ENCODE results near the gene TNS1. TPM values are rescaled to one million over a fixed set of nuclear protein-coding genes. Genes with fewer than 3 reads are reported as not detected.
"Not testable (repeated sequence)": the region's sequence is repeated elsewhere in the genome, so short reads cannot be mapped to it uniquely, and the experiment has no call there.

TNS1 gene
- total RNA-seq, 1 experiment from 2014 or later, result 6.2 TPM

DNA sequence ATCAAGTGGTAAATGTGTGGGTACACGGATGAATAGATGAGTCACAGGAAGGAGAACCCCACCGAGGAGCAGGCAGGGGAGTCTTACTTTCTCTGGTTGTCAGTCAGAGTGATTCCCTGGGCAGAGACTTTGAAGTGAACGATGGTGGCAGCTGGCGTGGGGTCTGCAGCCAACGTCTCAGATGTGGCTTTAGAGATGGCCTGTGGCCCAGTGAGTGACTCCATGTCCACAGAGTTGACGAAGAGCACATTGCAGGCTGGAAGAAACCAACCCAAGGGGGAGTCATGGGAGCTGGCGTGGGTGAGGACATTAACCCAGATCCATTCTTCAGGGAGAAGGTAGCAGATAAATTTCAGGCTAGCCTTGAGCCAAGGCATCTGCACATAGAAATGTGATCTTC, 193.1 kb downstream of the TNS1 start:
- no peaks in the 10 kb centered on the region for H3K79me2 ChIP-seq (ENCODE audit: insufficient read depth, low read length)
- no peaks in the 10 kb centered on the region for H4K20me1 ChIP-seq (ENCODE audit: insufficient read depth)
- ChIA-PET POLR2A (no interaction called here), CTCF (no interaction called here), RAD21 (ENCODE audit: low non-redundant PET in 1 of 2, low total read pairs in 2 of 2, uncharacterized antibody in 2 of 2, unreplicated experiment in 2 of 2) (no interaction called here)
- H3K4me3 ChIP-seq (replicated peaks in 1 of 2; ENCODE audit: low read depth in 1 of 2, low read length in 2 of 2), result no peak overlapping the region
- intact Hi-C loops (cut with micrococcal nuclease), result no loop called here
- H3K9me2 ChIP-seq (ENCODE audit: insufficient read depth), result no peaks in the 10 kb centered on the region
- H2AFZ ChIP-seq (ENCODE audit: low read depth, low read length, poor library complexity, severe bottlenecking), result no peak overlapping the region
- TF ChIP-seq REST (IDR thresholded peaks at IDR 0.05; ENCODE audit: low read depth), result no peak
- TF ChIP-seq POLR2A (IDR thresholded peaks at IDR 0.05; ENCODE audit: borderline replicate concordance, extremely low read depth, insufficient read depth, insufficient read length), result no peak
- TF ChIP-seq ZNF274 (IDR thresholded peaks at IDR 0.05; ENCODE audit: low read depth, low read length), result no peak
- no peak for TF ChIP-seq SRF (IDR thresholded peaks at IDR 0.05; ENCODE audit: low read depth)
- no peak for TF ChIP-seq CTCF (IDR thresholded peaks at IDR 0.05 in 2 of 3, conservative IDR thresholded peaks at IDR 0.05 in 1 of 3; ENCODE audit: borderline replicate concordance in 1 of 3, insufficient read depth in 1 of 3, low read depth in 2 of 3, low read length in 2 of 3)
- TF ChIP-seq ELF1 (IDR thresholded peaks at IDR 0.05; ENCODE audit: borderline replicate concordance, low read depth), result no peak
- no peak for TF ChIP-seq CBX3 (IDR thresholded peaks at IDR 0.05; ENCODE audit: low read depth)
- H3K27ac ChIP-seq (ENCODE audit: low read depth, low read length), result no peak overlapping the region
- H3K36me3 ChIP-seq (ENCODE audit: control insufficient read depth in 1 of 2, insufficient read depth in 2 of 2, low read length in 2 of 2), result no peaks in the 10 kb centered on the region
- BruUV-seq (replicated peaks), result no TSS peak
- no peak overlapping the region for H3K9ac ChIP-seq (ENCODE audit: low read length)
- H3K4me2 ChIP-seq (ENCODE audit: low read length), result no peak overlapping the region
- no peaks in the 10 kb centered on the region for H3K27me3 ChIP-seq (ENCODE audit: insufficient read depth, low read length)
- ATAC-seq (no peak), DNase-seq (ENCODE audit: low read depth, low spot score) (no peak)
- H3K4me1 ChIP-seq (ENCODE audit: control insufficient read depth in 1 of 2, insufficient read depth in 2 of 2, low read length in 2 of 2), result no peaks in the 10 kb centered on the region
- no peaks in the 10 kb centered on the region for H3K9me3 ChIP-seq (ENCODE audit: control insufficient read depth in 1 of 2, insufficient read depth in 1 of 2, low read depth in 1 of 2, low read length in 2 of 2)

DNA sequence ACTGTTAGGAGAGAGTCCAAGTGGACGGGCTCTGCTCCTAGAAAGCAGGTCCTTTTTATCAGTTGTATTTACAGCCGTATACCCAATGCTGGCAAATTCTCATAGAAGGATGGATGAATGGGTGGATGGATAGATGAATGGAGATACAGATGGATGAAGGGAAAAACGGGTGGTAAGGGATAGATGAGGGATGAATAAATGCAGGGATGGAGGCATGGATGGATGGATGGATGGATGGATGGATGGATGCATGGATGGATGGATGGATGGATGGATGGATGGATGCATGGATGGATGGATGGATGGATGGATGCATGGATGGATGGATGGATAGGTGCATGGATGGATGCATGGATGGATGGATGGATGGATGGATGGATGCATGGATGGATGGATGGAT, 193.8 kb downstream of the TNS1 start:
- ATAC-seq; H3K27ac ChIP-seq (ENCODE audit: low read depth, low read length); H3K4me1 ChIP-seq (ENCODE audit: control insufficient read depth in 1 of 2, insufficient read depth in 2 of 2, low read length in 2 of 2); H3K9me2 ChIP-seq (ENCODE audit: insufficient read depth); H3K9me3 ChIP-seq (ENCODE audit: control insufficient read depth in 1 of 2, insufficient read depth in 1 of 2, low read depth in 1 of 2, low read length in 2 of 2); H3K9ac ChIP-seq (ENCODE audit: low read length); H3K79me2 ChIP-seq (ENCODE audit: insufficient read depth, low read length); intact Hi-C loops (cut with micrococcal nuclease); RAD21 ChIA-PET (ENCODE audit: low non-redundant PET in 1 of 2, low total read pairs in 2 of 2, uncharacterized antibody in 2 of 2, unreplicated experiment in 2 of 2); H3K27me3 ChIP-seq (ENCODE audit: insufficient read depth, low read length); H3K4me3 ChIP-seq (replicated peaks in 1 of 2; ENCODE audit: low read depth in 1 of 2, low read length in 2 of 2); CTCF ChIA-PET; H3K36me3 ChIP-seq (ENCODE audit: control insufficient read depth in 1 of 2, insufficient read depth in 2 of 2, low read length in 2 of 2); DNase-seq (ENCODE audit: low read depth, low spot score); H2AFZ ChIP-seq (ENCODE audit: low read depth, low read length, poor library complexity, severe bottlenecking); BruUV-seq (replicated peaks); POLR2A ChIA-PET; H4K20me1 ChIP-seq (ENCODE audit: insufficient read depth); H3K4me2 ChIP-seq (ENCODE audit: low read length): not testable (repeated sequence)

Data from HCT116 (cell line).